Calu3 (cell line): Measurements from ENCODE around the gene TMEM185B. TPM values are rescaled to one million over a fixed set of nuclear protein-coding genes. Genes with fewer than 3 reads are reported as not detected.

ENCODE experiments used
- BruUV-seq: library from RNA; stranded (reverse); fragments of 400-500 nt; replicated peaks from 2 replicates; lab custom pipeline; 2021; lab: Mats Ljungman, UMichigan
- CTCF ChIA-PET: fragments of 300-600 bp; sonication (Branson Sonifier 250); formaldehyde crosslinking; loops from one replicate; lab custom pipeline; 2022; ENCODE audit warnings: antibody characterized with exemption; lab: Charles Lee
- DNase-seq: peaks from one replicate; pipeline ENCODE4 v3.0.0; 2022
- H3K27ac Mint-ChIP-seq: one replicate; pipeline ENCODE4 v1.8.0; 2022; ENCODE audit warnings: mixed read lengths; ENCODE audit not compliant: unreplicated experiment
- H3K27me3 Mint-ChIP-seq: one replicate; pipeline ENCODE4 v1.8.0; 2022; ENCODE audit warnings: mixed read lengths; ENCODE audit not compliant: unreplicated experiment
- H3K36me3 Mint-ChIP-seq: one replicate; pipeline ENCODE4 v1.8.0; 2022; ENCODE audit warnings: mild to moderate bottlenecking, moderate library complexity, mixed read lengths; ENCODE audit not compliant: insufficient read depth, unreplicated experiment
- H3K4me1 Mint-ChIP-seq: one replicate; pipeline ENCODE4 v1.8.0; 2022; ENCODE audit warnings: mild to moderate bottlenecking, low read depth, mixed read lengths; ENCODE audit not compliant: unreplicated experiment
- H3K4me3 Mint-ChIP-seq: one replicate; pipeline ENCODE4 v1.8.0; 2022; ENCODE audit warnings: mild to moderate bottlenecking, low read depth, moderate library complexity, mixed read lengths; ENCODE audit not compliant: unreplicated experiment
- H3K9me3 Mint-ChIP-seq: one replicate; pipeline ENCODE4 v1.8.0; 2022; ENCODE audit warnings: low read depth, mixed read lengths; ENCODE audit not compliant: unreplicated experiment
- intact Hi-C: fragments of 100-400 bp; cut with micrococcal nuclease; formaldehyde crosslinking; loops from one replicate; pipeline ENCODE4 v1.10.0; 2022; ENCODE audit not compliant: unreplicated experiment
- total RNA-seq: library from RNA; stranded (reverse); gene quantifications from 2 replicates; pipeline ENCODE4 v1.2.3, GENCODE V29; 2022
- TF ChIP-seq, protein P1 (sequence below): fragments of 200-600 bp; IDR thresholded peaks from one replicate; pipeline ENCODE4 v1.8.0; 2022; ENCODE audit warnings: antibody characterized with exemption; ENCODE audit not compliant: unreplicated experiment

Gene TMEM185B
- total RNA-seq, 1 experiment from 2014 or later = 42.8 TPM

DNA sequence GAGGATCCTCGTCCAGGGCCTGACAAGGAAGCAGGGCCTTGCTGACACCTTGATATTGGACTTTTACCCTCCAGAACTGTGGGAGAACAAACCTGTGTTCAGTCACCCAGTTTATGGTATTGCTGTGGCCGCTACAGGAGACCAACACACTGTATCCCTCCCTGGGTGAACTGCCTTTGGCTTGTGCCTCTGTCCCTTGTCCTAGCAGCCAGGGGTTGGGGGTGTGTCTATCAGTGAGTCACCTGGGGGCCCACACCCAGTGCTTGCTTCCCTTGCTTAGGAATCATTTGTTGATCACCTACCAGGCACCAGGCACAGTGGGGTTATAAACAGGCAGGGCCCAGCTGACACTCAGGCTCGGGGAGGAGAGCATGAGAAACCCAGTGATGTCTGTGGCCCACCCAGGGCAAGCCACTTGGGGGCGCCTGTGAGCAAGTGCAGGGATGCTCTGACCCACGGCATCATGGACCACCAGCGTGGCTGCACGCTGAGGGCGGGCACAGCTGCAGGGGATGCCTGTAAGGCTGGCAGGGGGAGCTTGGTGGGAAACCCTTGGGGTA, 17.1 kb downstream of the TMEM185B start:
- no peaks in the 10 kb centered on the region for H3K9me3 Mint-ChIP-seq
- TF ChIP-seq, protein P1, sequence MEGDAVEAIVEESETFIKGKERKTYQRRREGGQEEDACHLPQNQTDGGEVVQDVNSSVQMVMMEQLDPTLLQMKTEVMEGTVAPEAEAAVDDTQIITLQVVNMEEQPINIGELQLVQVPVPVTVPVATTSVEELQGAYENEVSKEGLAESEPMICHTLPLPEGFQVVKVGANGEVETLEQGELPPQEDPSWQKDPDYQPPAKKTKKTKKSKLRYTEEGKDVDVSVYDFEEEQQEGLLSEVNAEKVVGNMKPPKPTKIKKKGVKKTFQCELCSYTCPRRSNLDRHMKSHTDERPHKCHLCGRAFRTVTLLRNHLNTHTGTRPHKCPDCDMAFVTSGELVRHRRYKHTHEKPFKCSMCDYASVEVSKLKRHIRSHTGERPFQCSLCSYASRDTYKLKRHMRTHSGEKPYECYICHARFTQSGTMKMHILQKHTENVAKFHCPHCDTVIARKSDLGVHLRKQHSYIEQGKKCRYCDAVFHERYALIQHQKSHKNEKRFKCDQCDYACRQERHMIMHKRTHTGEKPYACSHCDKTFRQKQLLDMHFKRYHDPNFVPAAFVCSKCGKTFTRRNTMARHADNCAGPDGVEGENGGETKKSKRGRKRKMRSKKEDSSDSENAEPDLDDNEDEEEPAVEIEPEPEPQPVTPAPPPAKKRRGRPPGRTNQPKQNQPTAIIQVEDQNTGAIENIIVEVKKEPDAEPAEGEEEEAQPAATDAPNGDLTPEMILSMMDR = no peak
- no peaks in the 10 kb centered on the region for H3K27me3 Mint-ChIP-seq
- no peaks in the 10 kb centered on the region for H3K36me3 Mint-ChIP-seq
- intact Hi-C loops = no loop called here
- no peaks in the 10 kb centered on the region for H3K4me1 Mint-ChIP-seq
- no peak overlapping the region for H3K27ac Mint-ChIP-seq
- CTCF ChIA-PET = no interaction called here
- H3K4me3 Mint-ChIP-seq = no peak overlapping the region
- BruUV-seq = no TSS peak
- peak; percentile 29 for DNase-seq

DNA sequence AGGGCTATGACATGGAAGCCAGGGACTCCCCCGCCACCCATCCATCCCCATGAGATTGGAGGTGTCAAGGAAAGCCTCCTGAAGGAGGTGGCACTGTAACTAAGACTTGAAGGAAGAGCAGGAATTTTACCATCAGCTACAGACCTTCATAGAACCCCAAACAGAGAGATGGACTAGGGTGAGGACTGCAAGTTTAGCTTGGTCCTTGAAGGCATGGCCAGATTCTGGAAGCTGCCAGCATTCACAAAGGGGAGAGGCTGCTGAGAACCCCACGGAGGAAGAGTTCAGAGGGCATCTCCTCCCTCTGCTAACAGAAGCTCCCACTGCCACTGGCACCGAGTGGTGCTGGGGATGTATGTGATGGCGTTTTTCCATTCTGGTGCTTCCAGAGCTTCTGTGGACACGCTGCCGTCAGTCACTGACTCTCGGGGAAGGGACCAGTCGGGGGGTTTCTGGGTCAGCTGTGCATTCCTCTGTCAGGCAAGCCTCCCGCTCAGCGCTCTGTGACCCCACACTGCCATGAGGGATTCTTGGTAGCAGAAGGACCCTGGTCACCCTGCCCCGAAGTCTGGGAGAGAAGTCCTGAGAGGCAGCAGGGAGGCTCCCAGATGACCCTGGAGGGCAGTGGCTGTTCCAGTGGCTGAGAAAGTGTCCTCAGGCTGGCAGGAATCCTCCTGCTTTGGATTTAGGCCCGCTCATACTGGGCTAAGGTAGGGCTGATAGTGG, 18.1 kb downstream of the TMEM185B start:
- BruUV-seq = no TSS peak
- no peak overlapping the region for H3K4me3 Mint-ChIP-seq
- CTCF ChIA-PET = no interaction called here
- no peaks in the 10 kb centered on the region for H3K9me3 Mint-ChIP-seq
- no peaks in the 10 kb centered on the region for H3K4me1 Mint-ChIP-seq
- H3K27me3 Mint-ChIP-seq = no peaks in the 10 kb centered on the region
- TF ChIP-seq, protein P1 = no peak
- no peak for DNase-seq
- intact Hi-C loops = no loop called here
- no peaks in the 10 kb centered on the region for H3K36me3 Mint-ChIP-seq
- no peak overlapping the region for H3K27ac Mint-ChIP-seq

DNA sequence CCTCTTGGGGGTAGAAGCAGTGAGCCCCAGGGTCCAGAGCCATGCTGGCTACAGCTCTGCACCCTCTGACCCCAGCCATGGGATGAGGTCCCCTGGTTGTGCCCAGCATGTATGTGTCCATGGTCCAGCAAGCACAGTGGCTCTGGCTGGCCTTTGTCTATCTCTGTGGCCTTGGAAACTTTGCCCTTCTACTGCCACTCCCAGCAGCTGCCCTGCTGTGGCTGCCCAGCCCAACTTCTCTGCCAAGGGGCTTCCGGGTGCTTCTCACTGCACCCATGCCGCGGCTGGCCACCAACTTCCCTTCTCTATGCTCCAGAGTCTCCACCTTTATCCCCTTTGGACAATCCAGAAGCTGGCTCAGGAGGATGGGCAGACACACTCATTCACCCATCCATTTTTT, 18.8 kb downstream of the TMEM185B start:
- TF ChIP-seq, protein P1 = no peak
- CTCF ChIA-PET = no interaction called here
- no peaks in the 10 kb centered on the region for H3K4me1 Mint-ChIP-seq
- no peak for DNase-seq
- intact Hi-C loops = no loop called here
- H3K4me3 Mint-ChIP-seq = no peak overlapping the region
- no peaks in the 10 kb centered on the region for H3K9me3 Mint-ChIP-seq
- no TSS peak for BruUV-seq
- no peaks in the 10 kb centered on the region for H3K27me3 Mint-ChIP-seq
- no peaks in the 10 kb centered on the region for H3K36me3 Mint-ChIP-seq
- no peak overlapping the region for H3K27ac Mint-ChIP-seq

DNA sequence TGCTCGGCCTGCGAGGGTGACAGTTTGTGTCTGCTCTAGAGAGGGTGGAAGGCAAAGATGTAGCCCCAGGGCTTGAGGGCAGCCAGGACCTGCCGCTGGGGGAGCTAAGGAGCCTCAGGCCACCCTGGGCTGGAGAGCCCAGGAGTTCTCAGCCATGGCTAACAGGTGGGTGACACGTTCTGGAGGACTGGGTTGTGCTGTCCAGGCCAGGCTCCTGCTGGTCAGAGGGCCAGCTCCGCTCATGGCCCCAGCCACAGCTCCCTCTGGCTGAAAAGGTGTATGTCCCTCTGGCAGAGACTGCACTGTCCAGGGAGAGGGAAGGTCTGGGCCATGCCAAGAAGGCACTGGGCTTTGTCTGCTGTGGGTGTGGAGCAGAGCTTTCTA, 19.2 kb downstream of the TMEM185B start:
- DNase-seq = no peak
- H3K36me3 Mint-ChIP-seq = no peaks in the 10 kb centered on the region
- no peaks in the 10 kb centered on the region for H3K9me3 Mint-ChIP-seq
- TF ChIP-seq, protein P1 = no peak
- H3K4me1 Mint-ChIP-seq = no peaks in the 10 kb centered on the region
- intact Hi-C loops = no loop called here
- CTCF ChIA-PET = no interaction called here
- no peak overlapping the region for H3K27ac Mint-ChIP-seq
- BruUV-seq = no TSS peak
- no peak overlapping the region for H3K4me3 Mint-ChIP-seq
- H3K27me3 Mint-ChIP-seq = no peaks in the 10 kb centered on the region
